WTC11 (cell line): ENCODE measurements around the gene FMN2. TPM values are rescaled to one million over a fixed set of nuclear protein-coding genes. Genes with fewer than 3 reads are reported as not detected.

Experiments used
- ATAC-seq: fragments of 200-7000 bp; cut with Tn5 transposase; 2 replicates; pipeline ENCODE4 v1.10.0; 2021; ENCODE audit warnings: mild to moderate bottlenecking, moderate library complexity
- CTCF ChIA-PET: fragments of 300-600 bp; sonication (Branson Sonifier 250); formaldehyde crosslinking; loops from one replicate; lab custom pipeline; 2021; ENCODE audit warnings: antibody characterized with exemption; lab: Charles Lee
- POLR2A ChIA-PET: fragments of 350-600 bp; sonication (Branson Sonifier 250); formaldehyde crosslinking; loops from one replicate; lab custom pipeline; 2021; ENCODE audit warnings: antibody characterized with exemption; lab: Charles Lee
- DNase-seq: peaks from one replicate; pipeline ENCODE4 v3.0.0; 2021; ENCODE audit warnings: low spot score
- H3K27ac Mint-ChIP-seq: 2 replicates; pipeline ENCODE4 v1.8.0; 2021; ENCODE audit warnings: mixed read lengths
- H3K27me3 Mint-ChIP-seq: 2 replicates; pipeline ENCODE4 v1.8.0; 2021; ENCODE audit warnings: low read depth, mild to moderate bottlenecking, moderate library complexity, mixed read lengths
- H3K36me3 Mint-ChIP-seq: 2 replicates; pipeline ENCODE4 v1.8.0; 2021; ENCODE audit warnings: mixed read lengths
- H3K4me1 Mint-ChIP-seq: 2 replicates; pipeline ENCODE4 v1.8.0; 2022; ENCODE audit warnings: mixed read lengths
- H3K4me3 Mint-ChIP-seq: 2 replicates; pipeline ENCODE4 v1.8.0; 2021; ENCODE audit warnings: mild to moderate bottlenecking, moderate library complexity, mixed read lengths
- H3K9me3 Mint-ChIP-seq: 2 replicates; pipeline ENCODE4 v1.8.0; 2021; ENCODE audit warnings: mixed read lengths
- CBFB ChIP-seq: sonication (generic); formaldehyde crosslinking; IDR thresholded peaks from 2 replicates; pipeline ENCODE4 v1.8.1; 2022; ENCODE audit warnings: mild to moderate bottlenecking, low read depth, missing genetic modification reagents
- FOXK1 ChIP-seq: sonication (generic); formaldehyde crosslinking; IDR thresholded peaks from 2 replicates; pipeline ENCODE4 v1.8.0; 2022; ENCODE audit warnings: mild to moderate bottlenecking, moderate library complexity, missing genetic modification reagents
- GRHL2 ChIP-seq: fragments of 250-450 bp; sonication (Bioruptor Pico); IDR thresholded peaks from 2 replicates; pipeline ENCODE4 v1.8.0; 2022; ENCODE audit warnings: mild to moderate bottlenecking, moderate library complexity; ENCODE audit not compliant: insufficient replicate concordance, severe bottlenecking
- MXD4 ChIP-seq: fragments of 250-450 bp; sonication (Bioruptor Pico); IDR thresholded peaks from 2 replicates; pipeline ENCODE4 v1.8.0; 2021; ENCODE audit warnings: mild to moderate bottlenecking, moderate library complexity, borderline replicate concordance
- NFYB ChIP-seq: sonication (generic); formaldehyde crosslinking; conservative IDR thresholded peaks from 2 replicates; pipeline ENCODE4 v1.8.0; 2022; ENCODE audit warnings: low read depth, missing genetic modification reagents
- NR2C2 ChIP-seq: sonication (generic); formaldehyde crosslinking; IDR thresholded peaks from 2 replicates; pipeline ENCODE4 v1.8.0; 2022; ENCODE audit warnings: mild to moderate bottlenecking, missing genetic modification reagents
- SMAD4 ChIP-seq: sonication (generic); formaldehyde crosslinking; IDR thresholded peaks from 2 replicates; pipeline ENCODE4 v1.8.0; 2022; ENCODE audit warnings: mild to moderate bottlenecking, missing genetic modification reagents
- SOX15 ChIP-seq: fragments of 250-450 bp; sonication (Bioruptor Pico); IDR thresholded peaks from 2 replicates; pipeline ENCODE4 v1.9.0; 2021; ENCODE audit warnings: mild to moderate bottlenecking
- ZNF121 ChIP-seq: sonication (generic); formaldehyde crosslinking; IDR thresholded peaks from 2 replicates; pipeline ENCODE4 v1.8.0; 2023; ENCODE audit warnings: missing genetic modification reagents
- ZNF138 ChIP-seq: sonication (generic); formaldehyde crosslinking; conservative IDR thresholded peaks from 2 replicates; pipeline ENCODE4 v1.8.1; 2022; ENCODE audit warnings: mild to moderate bottlenecking, moderate library complexity, missing genetic modification reagents
- ZNF263 ChIP-seq: sonication (generic); formaldehyde crosslinking; IDR thresholded peaks from 2 replicates; pipeline ENCODE4 v1.8.1; 2022; ENCODE audit warnings: low read depth, mild to moderate bottlenecking, moderate library complexity, missing genetic modification reagents
- ZNF317 ChIP-seq: sonication (generic); formaldehyde crosslinking; IDR thresholded peaks from 2 replicates; pipeline ENCODE4 v1.8.1; 2023; ENCODE audit warnings: low read depth, mild to moderate bottlenecking, moderate library complexity, missing genetic modification reagents, borderline replicate concordance
- total RNA-seq: library from RNA; stranded (reverse); gene quantifications from 3 replicates; pipeline ENCODE4 v1.2.3, GENCODE V29; 2021
- TF ChIP-seq, protein P1 (sequence below): sonication (generic); formaldehyde crosslinking; IDR thresholded peaks from 2 replicates; pipeline ENCODE4 v1.8.1; 2023; ENCODE audit warnings: mild to moderate bottlenecking, missing genetic modification reagents, borderline replicate concordance
- TF ChIP-seq, protein P2 (sequence below): sonication (generic); formaldehyde crosslinking; IDR thresholded peaks from 2 replicates; pipeline ENCODE4 v1.8.1; 2022; ENCODE audit warnings: low read depth, mild to moderate bottlenecking, moderate library complexity, missing genetic modification reagents, borderline replicate concordance
- TF ChIP-seq, protein P3 (sequence below): fragments of 250-450 bp; sonication (Bioruptor Pico); IDR thresholded peaks from 2 replicates; pipeline ENCODE4 v1.8.0; 2021; ENCODE audit warnings: mild to moderate bottlenecking
- TF ChIP-seq, protein P4 (sequence below): sonication (generic); formaldehyde crosslinking; IDR thresholded peaks from 2 replicates; pipeline ENCODE4 v1.8.0; 2023; ENCODE audit warnings: missing genetic modification reagents
- TF ChIP-seq, protein P5 (sequence below): sonication (generic); formaldehyde crosslinking; IDR thresholded peaks from 2 replicates; pipeline ENCODE4 v1.8.1; 2022; ENCODE audit warnings: missing genetic modification reagents, borderline replicate concordance
- TF ChIP-seq, protein P6 (sequence below): sonication (generic); formaldehyde crosslinking; conservative IDR thresholded peaks from 2 replicates; pipeline ENCODE4 v1.8.1; 2022; ENCODE audit warnings: mild to moderate bottlenecking, missing genetic modification reagents
- TF ChIP-seq, protein P7 (sequence below): sonication (generic); formaldehyde crosslinking; IDR thresholded peaks from 2 replicates; pipeline ENCODE4 v1.8.0; 2022; ENCODE audit warnings: mild to moderate bottlenecking, missing genetic modification reagents
- TF ChIP-seq, protein P8 (sequence below): fragments of 250-450 bp; sonication (Bioruptor Pico); IDR thresholded peaks from 2 replicates; pipeline ENCODE4 v1.9.0; 2021; ENCODE audit warnings: mild to moderate bottlenecking

The FMN2 gene
- total RNA-seq, 1 experiment from 2014 or later = 1.8 TPM

DNA sequence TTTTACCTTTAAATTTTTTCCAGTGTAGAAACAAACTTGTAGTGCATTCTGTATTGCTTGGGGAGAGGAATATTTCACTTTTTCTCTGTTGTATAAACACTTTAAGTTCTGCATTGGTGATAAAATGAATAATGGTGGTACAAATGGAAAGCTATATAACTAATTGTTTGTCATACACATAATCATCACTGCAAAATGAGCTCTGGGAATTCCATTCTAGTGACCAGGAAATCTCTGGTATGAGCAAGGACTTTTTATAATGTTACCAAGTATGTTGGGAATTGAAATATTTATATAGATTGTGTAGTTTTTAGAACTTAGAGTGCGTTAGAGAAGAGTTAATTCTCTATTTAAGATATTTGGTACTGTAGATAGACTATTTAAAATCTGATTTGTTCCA lies 5.0 kb upstream of the FMN2 start (continued):
- TF ChIP-seq, protein P1, sequence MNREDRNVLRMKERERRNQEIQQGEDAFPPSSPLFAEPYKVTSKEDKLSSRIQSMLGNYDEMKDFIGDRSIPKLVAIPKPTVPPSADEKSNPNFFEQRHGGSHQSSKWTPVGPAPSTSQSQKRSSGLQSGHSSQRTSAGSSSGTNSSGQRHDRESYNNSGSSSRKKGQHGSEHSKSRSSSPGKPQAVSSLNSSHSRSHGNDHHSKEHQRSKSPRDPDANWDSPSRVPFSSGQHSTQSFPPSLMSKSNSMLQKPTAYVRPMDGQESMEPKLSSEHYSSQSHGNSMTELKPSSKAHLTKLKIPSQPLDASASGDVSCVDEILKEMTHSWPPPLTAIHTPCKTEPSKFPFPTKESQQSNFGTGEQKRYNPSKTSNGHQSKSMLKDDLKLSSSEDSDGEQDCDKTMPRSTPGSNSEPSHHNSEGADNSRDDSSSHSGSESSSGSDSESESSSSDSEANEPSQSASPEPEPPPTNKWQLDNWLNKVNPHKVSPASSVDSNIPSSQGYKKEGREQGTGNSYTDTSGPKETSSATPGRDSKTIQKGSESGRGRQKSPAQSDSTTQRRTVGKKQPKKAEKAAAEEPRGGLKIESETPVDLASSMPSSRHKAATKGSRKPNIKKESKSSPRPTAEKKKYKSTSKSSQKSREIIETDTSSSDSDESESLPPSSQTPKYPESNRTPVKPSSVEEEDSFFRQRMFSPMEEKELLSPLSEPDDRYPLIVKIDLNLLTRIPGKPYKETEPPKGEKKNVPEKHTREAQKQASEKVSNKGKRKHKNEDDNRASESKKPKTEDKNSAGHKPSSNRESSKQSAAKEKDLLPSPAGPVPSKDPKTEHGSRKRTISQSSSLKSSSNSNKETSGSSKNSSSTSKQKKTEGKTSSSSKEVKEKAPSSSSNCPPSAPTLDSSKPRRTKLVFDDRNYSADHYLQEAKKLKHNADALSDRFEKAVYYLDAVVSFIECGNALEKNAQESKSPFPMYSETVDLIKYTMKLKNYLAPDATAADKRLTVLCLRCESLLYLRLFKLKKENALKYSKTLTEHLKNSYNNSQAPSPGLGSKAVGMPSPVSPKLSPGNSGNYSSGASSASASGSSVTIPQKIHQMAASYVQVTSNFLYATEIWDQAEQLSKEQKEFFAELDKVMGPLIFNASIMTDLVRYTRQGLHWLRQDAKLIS (CRISPR knock-in tag) = no peak
- TF ChIP-seq ZNF317 (CRISPR knock-in tag) = no peak
- TF ChIP-seq ZNF138 (CRISPR knock-in tag) = no peak
- TF ChIP-seq, protein P2, sequence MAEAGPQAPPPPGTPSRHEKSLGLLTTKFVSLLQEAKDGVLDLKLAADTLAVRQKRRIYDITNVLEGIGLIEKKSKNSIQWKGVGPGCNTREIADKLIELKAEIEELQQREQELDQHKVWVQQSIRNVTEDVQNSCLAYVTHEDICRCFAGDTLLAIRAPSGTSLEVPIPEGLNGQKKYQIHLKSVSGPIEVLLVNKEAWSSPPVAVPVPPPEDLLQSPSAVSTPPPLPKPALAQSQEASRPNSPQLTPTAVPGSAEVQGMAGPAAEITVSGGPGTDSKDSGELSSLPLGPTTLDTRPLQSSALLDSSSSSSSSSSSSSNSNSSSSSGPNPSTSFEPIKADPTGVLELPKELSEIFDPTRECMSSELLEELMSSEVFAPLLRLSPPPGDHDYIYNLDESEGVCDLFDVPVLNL (CRISPR knock-in tag) = no peak
- no peak for TF ChIP-seq FOXK1 (CRISPR knock-in tag)
- no peak for TF ChIP-seq GRHL2 (CRISPR knock-in tag)
- no peak for TF ChIP-seq SMAD4 (CRISPR knock-in tag)
- no peak for TF ChIP-seq ZNF263 (CRISPR knock-in tag)
- TF ChIP-seq, protein P3, sequence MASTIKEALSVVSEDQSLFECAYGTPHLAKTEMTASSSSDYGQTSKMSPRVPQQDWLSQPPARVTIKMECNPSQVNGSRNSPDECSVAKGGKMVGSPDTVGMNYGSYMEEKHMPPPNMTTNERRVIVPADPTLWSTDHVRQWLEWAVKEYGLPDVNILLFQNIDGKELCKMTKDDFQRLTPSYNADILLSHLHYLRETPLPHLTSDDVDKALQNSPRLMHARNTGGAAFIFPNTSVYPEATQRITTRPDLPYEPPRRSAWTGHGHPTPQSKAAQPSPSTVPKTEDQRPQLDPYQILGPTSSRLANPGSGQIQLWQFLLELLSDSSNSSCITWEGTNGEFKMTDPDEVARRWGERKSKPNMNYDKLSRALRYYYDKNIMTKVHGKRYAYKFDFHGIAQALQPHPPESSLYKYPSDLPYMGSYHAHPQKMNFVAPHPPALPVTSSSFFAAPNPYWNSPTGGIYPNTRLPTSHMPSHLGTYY (CRISPR knock-in tag) = no peak

DNA sequence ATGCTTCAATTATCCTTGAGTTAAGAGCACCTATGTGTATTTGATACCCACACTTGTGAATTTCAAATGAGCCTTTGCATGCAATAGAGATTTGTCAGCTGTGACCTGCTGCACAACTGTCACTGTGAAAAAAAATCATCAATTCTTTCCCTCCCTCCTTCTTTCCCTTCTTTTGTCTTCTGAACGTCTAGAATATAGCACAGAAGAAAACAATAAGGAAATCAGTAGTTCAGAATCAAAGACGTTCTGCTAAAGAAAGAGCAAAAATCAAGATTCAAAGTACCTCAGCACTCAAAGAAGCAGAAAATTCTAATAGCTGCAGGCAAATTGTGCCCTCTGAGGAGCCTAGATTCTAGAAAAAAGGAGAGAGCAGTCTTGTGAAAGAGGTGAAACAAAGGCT lies 1.7 kb upstream of the FMN2 start:
- no peak overlapping the region for H3K27ac Mint-ChIP-seq
- no peak for DNase-seq
- no peaks in the 10 kb centered on the region for H3K36me3 Mint-ChIP-seq
- H3K9me3 Mint-ChIP-seq = peaks cover 4% of the 10 kb centered on the region
- ChIA-PET POLR2A (no interaction called here), CTCF (no interaction called here)
- peaks cover 19% of the 10 kb centered on the region for H3K4me1 Mint-ChIP-seq
- H3K27me3 Mint-ChIP-seq = peaks cover 43% of the 10 kb centered on the region
- no peak overlapping the region for H3K4me3 Mint-ChIP-seq
- ATAC-seq = no peak
- TF ChIP-seq, protein P3 (CRISPR knock-in tag) = no peak
- TF ChIP-seq, protein P4, sequence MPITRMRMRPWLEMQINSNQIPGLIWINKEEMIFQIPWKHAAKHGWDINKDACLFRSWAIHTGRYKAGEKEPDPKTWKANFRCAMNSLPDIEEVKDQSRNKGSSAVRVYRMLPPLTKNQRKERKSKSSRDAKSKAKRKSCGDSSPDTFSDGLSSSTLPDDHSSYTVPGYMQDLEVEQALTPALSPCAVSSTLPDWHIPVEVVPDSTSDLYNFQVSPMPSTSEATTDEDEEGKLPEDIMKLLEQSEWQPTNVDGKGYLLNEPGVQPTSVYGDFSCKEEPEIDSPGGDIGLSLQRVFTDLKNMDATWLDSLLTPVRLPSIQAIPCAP (CRISPR knock-in tag) = no peak
- TF ChIP-seq, protein P5, sequence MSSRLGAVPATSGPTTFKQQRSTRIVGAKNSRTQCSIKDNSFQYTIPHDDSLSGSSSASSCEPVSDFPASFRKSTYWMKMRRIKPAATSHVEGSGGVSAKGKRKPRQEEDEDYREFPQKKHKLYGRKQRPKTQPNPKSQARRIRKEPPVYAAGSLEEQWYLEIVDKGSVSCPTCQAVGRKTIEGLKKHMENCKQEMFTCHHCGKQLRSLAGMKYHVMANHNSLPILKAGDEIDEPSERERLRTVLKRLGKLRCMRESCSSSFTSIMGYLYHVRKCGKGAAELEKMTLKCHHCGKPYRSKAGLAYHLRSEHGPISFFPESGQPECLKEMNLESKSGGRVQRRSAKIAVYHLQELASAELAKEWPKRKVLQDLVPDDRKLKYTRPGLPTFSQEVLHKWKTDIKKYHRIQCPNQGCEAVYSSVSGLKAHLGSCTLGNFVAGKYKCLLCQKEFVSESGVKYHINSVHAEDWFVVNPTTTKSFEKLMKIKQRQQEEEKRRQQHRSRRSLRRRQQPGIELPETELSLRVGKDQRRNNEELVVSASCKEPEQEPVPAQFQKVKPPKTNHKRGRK (CRISPR knock-in tag) = no peak
- TF ChIP-seq MXD4 (CRISPR knock-in tag) (no peak), NR2C2 (CRISPR knock-in tag) (no peak), CBFB (CRISPR knock-in tag) (no peak), NFYB (CRISPR knock-in tag) (no peak), ZNF121 (CRISPR knock-in tag) (no peak), GRHL2 (CRISPR knock-in tag) (no peak), SOX15 (CRISPR knock-in tag) (no peak)
- TF ChIP-seq, protein P6, sequence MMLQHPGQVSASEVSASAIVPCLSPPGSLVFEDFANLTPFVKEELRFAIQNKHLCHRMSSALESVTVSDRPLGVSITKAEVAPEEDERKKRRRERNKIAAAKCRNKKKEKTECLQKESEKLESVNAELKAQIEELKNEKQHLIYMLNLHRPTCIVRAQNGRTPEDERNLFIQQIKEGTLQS (CRISPR knock-in tag) = no peak
- TF ChIP-seq, protein P7, sequence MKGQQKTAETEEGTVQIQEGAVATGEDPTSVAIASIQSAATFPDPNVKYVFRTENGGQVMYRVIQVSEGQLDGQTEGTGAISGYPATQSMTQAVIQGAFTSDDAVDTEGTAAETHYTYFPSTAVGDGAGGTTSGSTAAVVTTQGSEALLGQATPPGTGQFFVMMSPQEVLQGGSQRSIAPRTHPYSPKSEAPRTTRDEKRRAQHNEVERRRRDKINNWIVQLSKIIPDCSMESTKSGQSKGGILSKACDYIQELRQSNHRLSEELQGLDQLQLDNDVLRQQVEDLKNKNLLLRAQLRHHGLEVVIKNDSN = no peak
- TF ChIP-seq, protein P8, sequence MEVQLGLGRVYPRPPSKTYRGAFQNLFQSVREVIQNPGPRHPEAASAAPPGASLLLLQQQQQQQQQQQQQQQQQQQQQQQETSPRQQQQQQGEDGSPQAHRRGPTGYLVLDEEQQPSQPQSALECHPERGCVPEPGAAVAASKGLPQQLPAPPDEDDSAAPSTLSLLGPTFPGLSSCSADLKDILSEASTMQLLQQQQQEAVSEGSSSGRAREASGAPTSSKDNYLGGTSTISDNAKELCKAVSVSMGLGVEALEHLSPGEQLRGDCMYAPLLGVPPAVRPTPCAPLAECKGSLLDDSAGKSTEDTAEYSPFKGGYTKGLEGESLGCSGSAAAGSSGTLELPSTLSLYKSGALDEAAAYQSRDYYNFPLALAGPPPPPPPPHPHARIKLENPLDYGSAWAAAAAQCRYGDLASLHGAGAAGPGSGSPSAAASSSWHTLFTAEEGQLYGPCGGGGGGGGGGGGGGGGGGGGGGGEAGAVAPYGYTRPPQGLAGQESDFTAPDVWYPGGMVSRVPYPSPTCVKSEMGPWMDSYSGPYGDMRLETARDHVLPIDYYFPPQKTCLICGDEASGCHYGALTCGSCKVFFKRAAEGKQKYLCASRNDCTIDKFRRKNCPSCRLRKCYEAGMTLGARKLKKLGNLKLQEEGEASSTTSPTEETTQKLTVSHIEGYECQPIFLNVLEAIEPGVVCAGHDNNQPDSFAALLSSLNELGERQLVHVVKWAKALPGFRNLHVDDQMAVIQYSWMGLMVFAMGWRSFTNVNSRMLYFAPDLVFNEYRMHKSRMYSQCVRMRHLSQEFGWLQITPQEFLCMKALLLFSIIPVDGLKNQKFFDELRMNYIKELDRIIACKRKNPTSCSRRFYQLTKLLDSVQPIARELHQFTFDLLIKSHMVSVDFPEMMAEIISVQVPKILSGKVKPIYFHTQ = no peak
